Thyroid gland (tissue), 4 donors: ENCODE results near the gene SH3TC2.

Source experiments
- POLR2A ChIP-seq, 2 donors: fragments of 450-650 bp; IDR thresholded peaks; one replicate each; pipeline ENCODE4 v1.6.1; 2017; ENCODE audit warnings: antibody characterized with exemption in 2 of 2, mild to moderate bottlenecking in 2 of 2, moderate library complexity in 1 of 2
- TF ChIP-seq, protein P1 (sequence below), 6 experiments: fragments of 200-600 bp in 3 of 6; fragments of 450-650 bp in 3 of 6; sonication (generic) in 3 of 6; IDR thresholded peaks; one replicate each; pipeline ENCODE4 v1.5.1; 2016 to 2019; ENCODE audit warnings: antibody characterized with exemption in 6 of 6, mild to moderate bottlenecking in 2 of 6, inconsistent platforms in 1 of 6, moderate library complexity in 1 of 6

GRCh38 chr5:149060325-149060724 lies 2.5 kb downstream of the SH3TC2 start:
- TF ChIP-seq, protein P1, sequence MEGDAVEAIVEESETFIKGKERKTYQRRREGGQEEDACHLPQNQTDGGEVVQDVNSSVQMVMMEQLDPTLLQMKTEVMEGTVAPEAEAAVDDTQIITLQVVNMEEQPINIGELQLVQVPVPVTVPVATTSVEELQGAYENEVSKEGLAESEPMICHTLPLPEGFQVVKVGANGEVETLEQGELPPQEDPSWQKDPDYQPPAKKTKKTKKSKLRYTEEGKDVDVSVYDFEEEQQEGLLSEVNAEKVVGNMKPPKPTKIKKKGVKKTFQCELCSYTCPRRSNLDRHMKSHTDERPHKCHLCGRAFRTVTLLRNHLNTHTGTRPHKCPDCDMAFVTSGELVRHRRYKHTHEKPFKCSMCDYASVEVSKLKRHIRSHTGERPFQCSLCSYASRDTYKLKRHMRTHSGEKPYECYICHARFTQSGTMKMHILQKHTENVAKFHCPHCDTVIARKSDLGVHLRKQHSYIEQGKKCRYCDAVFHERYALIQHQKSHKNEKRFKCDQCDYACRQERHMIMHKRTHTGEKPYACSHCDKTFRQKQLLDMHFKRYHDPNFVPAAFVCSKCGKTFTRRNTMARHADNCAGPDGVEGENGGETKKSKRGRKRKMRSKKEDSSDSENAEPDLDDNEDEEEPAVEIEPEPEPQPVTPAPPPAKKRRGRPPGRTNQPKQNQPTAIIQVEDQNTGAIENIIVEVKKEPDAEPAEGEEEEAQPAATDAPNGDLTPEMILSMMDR (IDR thresholded peaks at IDR 0.05) = no peak
- TF ChIP-seq POLR2A (IDR thresholded peaks at IDR 0.05) = no peak
